ENCODE data around the gene MAN1A1.
"Not testable (repeated sequence)": the region's sequence is repeated elsewhere in the genome, so short reads cannot be mapped to it uniquely, and the experiment has no call there.

The MAN1A1 gene

GRCh38 chr6:119162134-119162775, 187.3 kb downstream of the MAN1A1 start:
- DNase-seq: no peak

- DNase-seq: no peak
These were observed 188.1 kb downstream of the MAN1A1 start for GRCh38 chr6:119161438-119161837.

- DNase-seq: no peak
These were observed 188.7 kb downstream of the MAN1A1 start for GRCh38 chr6:119160911-119161310.

- DNase-seq: no peak
These were observed 191.3 kb downstream of the MAN1A1 start for GRCh38 chr6:119158057-119158848.

GRCh38 chr6:119157506-119157815, 192.1 kb downstream of the MAN1A1 start:
- DNase-seq: no peak

GRCh38 chr6:119156757-119157505, 192.6 kb downstream of the MAN1A1 start:
- no peak for DNase-seq

- DNase-seq: not testable (repeated sequence)
These were observed 193.5 kb downstream of the MAN1A1 start for GRCh38 chr6:119156082-119156481.

- no peak for DNase-seq
These were observed 197.4 kb downstream of the MAN1A1 start for GRCh38 chr6:119152187-119152586.

- no peak for DNase-seq
These were observed 200.6 kb downstream of the MAN1A1 start for GRCh38 chr6:119148825-119149525.

- DNase-seq: no peak
These were observed 201.3 kb downstream of the MAN1A1 start for GRCh38 chr6:119148098-119148824.

GRCh38 chr6:119147101-119148053, 202.2 kb downstream of the MAN1A1 start:
- peak; percentile 64 for DNase-seq

GRCh38 chr6:119145111-119145510, 204.4 kb downstream of the MAN1A1 start:
- no peak for DNase-seq

- DNase-seq: no peak
These were observed 206.9 kb downstream of the MAN1A1 start for GRCh38 chr6:119142637-119143036.

- no peak for DNase-seq
These were observed 207.5 kb downstream of the MAN1A1 start for GRCh38 chr6:119142041-119142440.

- no peak for DNase-seq
These were observed 209.1 kb downstream of the MAN1A1 start for GRCh38 chr6:119140196-119141140.

GRCh38 chr6:119138906-119139541, 210.5 kb downstream of the MAN1A1 start:
- no peak for DNase-seq

GRCh38 chr6:119137194-119138072, 212.1 kb downstream of the MAN1A1 start:
- DNase-seq: no peak

- no peak for DNase-seq
These were observed 214.8 kb downstream of the MAN1A1 start for GRCh38 chr6:119134752-119135151.

GRCh38 chr6:119133400-119133799, 216.2 kb downstream of the MAN1A1 start:
- DNase-seq: no peak
